HG02885 (cell line): Measurements from ENCODE around the gene TSNAXIP1.
A peak's percentile ranks its signal among the peaks of the same experiment; 100 is the strongest.
"Not testable (repeated sequence)": the region's sequence is repeated elsewhere in the genome, so short reads cannot be mapped to it uniquely, and the experiment has no call there.

Source experiments
- ATAC-seq: cut with Tn5 transposase; IDR thresholded peaks from one replicate; pipeline ENCODE4 v1.9.1; 2021; ENCODE audit warnings: mild to moderate bottlenecking; ENCODE audit not compliant: unreplicated experiment, poor library complexity

TSNAXIP1 gene

GRCh38 chr16:67833415-67834241 is 26.9 kb downstream of the TSNAXIP1 start:
- ATAC-seq: peak; percentile 98

GRCh38 chr16:67834242-67834614 is 27.5 kb downstream of the TSNAXIP1 start:
- no peak for ATAC-seq

- ATAC-seq: not testable (repeated sequence)
Observed at GRCh38 chr16:67837190-67837589, 30.5 kb downstream of the TSNAXIP1 start.

GRCh38 chr16:67837811-67838210 is 31.1 kb downstream of the TSNAXIP1 start:
- ATAC-seq: no peak

- no peak for ATAC-seq
Observed at GRCh38 chr16:67841198-67841815, 34.6 kb downstream of the TSNAXIP1 start.

GRCh38 chr16:67841816-67842508 is 35.3 kb downstream of the TSNAXIP1 start, which contains the start of gene THAP11:
THAP11 (plus strand) TSS chr16:67842320; CDS start chr16:67842555, 235 bp downstream.
- peak; percentile 62 for ATAC-seq

- peak; percentile 13 for ATAC-seq
Observed at GRCh38 chr16:67842509-67843342, 36.0 kb downstream of the TSNAXIP1 start.

GRCh38 chr16:67843343-67843765 is 36.7 kb downstream of the TSNAXIP1 start:
- ATAC-seq: no peak

GRCh38 chr16:67844497-67844896 is 37.8 kb downstream of the TSNAXIP1 start:
- ATAC-seq: no peak

- ATAC-seq: no peak
Observed at GRCh38 chr16:67845291-67846062, 38.8 kb downstream of the TSNAXIP1 start.

- no peak for ATAC-seq
Observed at GRCh38 chr16:67846063-67846319, 39.3 kb downstream of the TSNAXIP1 start.

- ATAC-seq: peak; percentile 63
Observed at GRCh38 chr16:67846320-67847063, 39.8 kb downstream of the TSNAXIP1 start, which contains the start of gene NUTF2. NUTF2 (plus strand) TSS chr16:67846933; CDS start chr16:67865131, 18,198 bp downstream.

GRCh38 chr16:67847064-67847861 is 40.6 kb downstream of the TSNAXIP1 start, which contains the start of gene CENPT:
CENPT (minus strand) TSS chr16:67847693; CDS start chr16:67833859, 13,834 bp downstream.
- ATAC-seq: peak; percentile 38

- no peak for ATAC-seq
Observed at GRCh38 chr16:67848118-67848517, 41.4 kb downstream of the TSNAXIP1 start.

- no peak for ATAC-seq
Observed at GRCh38 chr16:67853670-67854069, 47.0 kb downstream of the TSNAXIP1 start.

GRCh38 chr16:67855789-67856188 is 49.1 kb downstream of the TSNAXIP1 start:
- no peak for ATAC-seq

- ATAC-seq: no peak
Observed at GRCh38 chr16:67856927-67857546, 50.3 kb downstream of the TSNAXIP1 start.
